ENCODE data around the gene PIN4.

The PIN4 gene

DNA sequence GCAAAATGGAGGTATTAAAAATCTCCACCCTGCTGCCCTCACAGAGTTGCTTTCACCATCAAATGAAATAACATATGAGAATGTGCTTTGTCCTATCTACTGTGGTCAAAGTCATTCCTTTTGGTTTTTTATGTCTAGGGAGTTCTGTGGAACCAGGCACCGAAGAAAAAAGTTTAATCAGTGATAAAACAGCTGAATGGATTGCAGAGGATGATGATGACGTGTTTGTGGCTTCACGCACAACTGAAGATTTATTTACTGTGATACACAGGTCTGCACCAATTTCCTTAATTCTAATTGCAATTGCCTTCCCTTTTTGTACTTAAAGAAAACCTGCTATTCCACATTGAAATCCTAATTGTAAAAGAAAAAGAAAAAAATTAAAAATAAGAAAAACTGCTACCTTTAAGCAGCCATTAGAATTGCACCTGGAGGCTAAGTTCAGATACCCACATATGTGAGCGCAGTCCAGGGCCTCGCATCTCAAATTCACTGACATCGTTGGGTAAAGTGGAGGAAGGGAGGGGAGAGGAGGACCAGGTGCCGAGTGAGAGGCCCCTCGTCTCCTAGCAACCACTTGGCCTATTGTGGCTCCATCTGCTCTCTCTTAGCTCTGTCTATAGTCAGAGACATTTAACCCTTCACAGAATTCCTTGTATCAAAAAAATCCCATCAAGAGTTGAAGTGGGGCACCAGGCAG lies 39.3 kb upstream of the PIN4 start:
- TF ChIP-seq, protein P1, sequence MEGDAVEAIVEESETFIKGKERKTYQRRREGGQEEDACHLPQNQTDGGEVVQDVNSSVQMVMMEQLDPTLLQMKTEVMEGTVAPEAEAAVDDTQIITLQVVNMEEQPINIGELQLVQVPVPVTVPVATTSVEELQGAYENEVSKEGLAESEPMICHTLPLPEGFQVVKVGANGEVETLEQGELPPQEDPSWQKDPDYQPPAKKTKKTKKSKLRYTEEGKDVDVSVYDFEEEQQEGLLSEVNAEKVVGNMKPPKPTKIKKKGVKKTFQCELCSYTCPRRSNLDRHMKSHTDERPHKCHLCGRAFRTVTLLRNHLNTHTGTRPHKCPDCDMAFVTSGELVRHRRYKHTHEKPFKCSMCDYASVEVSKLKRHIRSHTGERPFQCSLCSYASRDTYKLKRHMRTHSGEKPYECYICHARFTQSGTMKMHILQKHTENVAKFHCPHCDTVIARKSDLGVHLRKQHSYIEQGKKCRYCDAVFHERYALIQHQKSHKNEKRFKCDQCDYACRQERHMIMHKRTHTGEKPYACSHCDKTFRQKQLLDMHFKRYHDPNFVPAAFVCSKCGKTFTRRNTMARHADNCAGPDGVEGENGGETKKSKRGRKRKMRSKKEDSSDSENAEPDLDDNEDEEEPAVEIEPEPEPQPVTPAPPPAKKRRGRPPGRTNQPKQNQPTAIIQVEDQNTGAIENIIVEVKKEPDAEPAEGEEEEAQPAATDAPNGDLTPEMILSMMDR (IDR thresholded peaks at IDR 0.05; ENCODE audit: low read depth, low read length, missing control alignments): no peak
- H3K4me3 ChIP-seq (replicated peaks; ENCODE audit: low read depth, low read length): no peak overlapping the region
- DNase-seq (ENCODE audit: extremely low read depth, low read depth): no peak

DNA sequence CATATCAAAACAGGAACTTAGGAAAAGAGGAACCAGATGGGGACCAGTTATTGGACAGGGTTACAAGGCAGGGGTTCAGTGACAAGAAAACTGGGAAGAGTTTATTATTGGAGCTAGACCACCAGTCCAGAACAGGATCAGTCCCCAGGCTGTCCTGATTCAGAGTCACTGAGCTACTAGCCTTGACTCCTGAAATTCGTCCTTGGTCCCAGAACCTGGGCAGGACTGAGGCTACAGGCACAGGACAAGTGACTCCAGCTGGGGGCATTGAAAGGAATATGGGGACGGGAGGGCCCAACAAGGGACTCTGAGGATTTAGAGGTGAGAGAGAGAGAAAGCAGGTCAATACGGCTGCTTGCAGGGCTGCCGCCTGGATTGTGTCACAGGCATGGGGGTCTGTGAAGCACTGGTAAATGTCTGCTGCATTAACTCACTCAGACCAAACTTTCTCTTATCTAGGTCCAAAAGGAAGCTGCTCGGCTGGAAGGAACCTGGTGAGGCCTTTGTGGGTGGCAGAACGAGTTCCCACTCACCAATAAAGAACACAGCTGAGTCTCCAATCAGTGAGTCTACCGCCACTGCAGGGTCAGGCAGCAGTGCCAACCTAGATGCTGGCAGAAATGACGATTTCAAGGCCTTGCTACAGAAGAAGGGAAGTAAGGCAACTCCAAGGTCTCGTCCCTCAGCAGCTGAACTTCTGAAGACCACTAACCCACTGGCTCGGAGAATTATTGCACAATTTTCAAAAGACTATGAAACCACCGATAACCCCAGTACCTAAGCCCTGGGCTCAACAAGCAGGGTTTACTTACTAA lies 38.6 kb upstream of the PIN4 start:
- DNase-seq (ENCODE audit: extremely low read depth, low read depth): no peak
- TF ChIP-seq, protein P1 (IDR thresholded peaks at IDR 0.05; ENCODE audit: low read depth, low read length, missing control alignments): no peak
- H3K4me3 ChIP-seq (replicated peaks; ENCODE audit: low read depth, low read length): no peak overlapping the region

DNA sequence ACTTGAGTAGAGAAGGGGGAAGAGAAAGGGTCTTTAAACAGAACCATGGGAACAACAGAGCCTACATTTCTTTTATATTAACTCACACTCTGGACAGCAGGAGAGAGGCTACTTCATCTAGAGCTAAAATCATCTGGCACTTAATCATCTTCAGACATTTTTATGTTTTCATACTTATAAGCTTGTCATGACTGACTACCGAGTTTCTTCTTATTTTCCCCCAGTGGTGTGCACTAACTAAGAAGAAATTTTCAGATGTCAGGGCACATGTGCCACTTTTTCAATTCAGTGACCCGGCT lies 38.0 kb upstream of the PIN4 start:
- TF ChIP-seq, protein P1 (IDR thresholded peaks at IDR 0.05; ENCODE audit: low read depth, low read length, missing control alignments): no peak
- H3K4me3 ChIP-seq (replicated peaks; ENCODE audit: low read depth, low read length): no peak overlapping the region
- no peak for DNase-seq (ENCODE audit: extremely low read depth, low read depth)

DNA sequence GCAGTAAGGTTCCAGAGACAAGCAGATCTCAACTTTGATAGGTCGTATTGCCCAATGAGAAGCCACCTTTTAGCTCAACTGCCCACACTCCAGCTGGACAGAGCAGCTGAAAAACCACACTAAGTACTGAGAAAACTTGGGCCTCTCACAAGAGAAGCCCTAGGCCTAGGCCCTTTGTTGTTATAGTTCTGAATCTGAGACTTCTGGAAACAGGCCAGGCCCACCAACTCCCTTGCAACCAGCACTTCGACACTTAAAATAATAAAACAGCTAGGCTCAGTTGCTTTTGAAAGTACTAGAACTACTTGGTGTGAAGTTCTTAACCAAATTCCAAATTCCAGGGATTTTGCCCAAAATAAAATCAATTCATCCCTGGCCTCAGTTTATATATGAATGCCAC lies 36.4 kb upstream of the PIN4 start:
- no peak for DNase-seq (ENCODE audit: extremely low read depth, low read depth)
- TF ChIP-seq, protein P1 (IDR thresholded peaks at IDR 0.05; ENCODE audit: low read depth, low read length, missing control alignments): no peak
- no peak overlapping the region for H3K4me3 ChIP-seq (replicated peaks; ENCODE audit: low read depth, low read length)

DNA sequence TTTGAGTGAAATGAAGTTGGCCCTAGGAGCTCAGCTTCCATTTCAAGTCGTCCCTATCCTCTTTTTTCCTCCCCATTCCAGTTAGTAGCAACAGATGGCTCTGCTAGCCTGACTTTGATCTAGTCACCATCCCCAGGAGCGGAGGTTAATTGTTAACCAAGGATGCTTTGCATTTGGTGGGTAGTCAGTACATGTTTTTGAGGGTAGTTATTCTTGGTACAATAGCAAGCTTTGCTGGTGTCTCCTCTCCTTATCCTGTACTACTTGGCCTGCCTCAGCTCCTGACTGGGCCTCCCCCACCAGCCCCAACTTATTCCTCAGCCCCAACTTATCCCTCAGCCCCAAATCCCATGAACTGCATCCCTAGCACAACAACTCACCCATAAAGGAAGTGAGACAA lies 35.0 kb upstream of the PIN4 start:
- no peak overlapping the region for H3K4me3 ChIP-seq (replicated peaks; ENCODE audit: low read depth, low read length)
- TF ChIP-seq, protein P1 (IDR thresholded peaks at IDR 0.05; ENCODE audit: low read depth, low read length, missing control alignments): no peak

DNA sequence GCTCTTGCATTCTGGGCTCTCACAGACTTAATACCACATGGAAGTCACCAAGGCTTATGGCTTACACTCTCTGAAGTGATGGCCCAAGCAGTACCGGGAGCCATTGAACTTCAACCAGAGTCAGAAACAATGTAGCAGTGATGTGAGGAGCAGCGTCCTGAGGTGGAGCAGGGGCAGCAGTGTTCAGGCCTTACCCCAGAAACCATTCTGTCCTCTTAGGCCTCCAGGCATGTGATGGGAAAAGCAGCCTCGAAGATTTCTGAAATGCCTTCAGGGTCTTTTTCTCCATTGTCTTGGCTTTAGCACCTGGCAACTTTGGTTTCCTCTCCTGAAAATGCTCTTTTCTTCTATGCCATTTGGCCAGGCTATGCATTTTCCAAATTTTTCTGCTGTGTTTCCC lies 22.8 kb upstream of the PIN4 start:
- DNase-seq (ENCODE audit: extremely low read depth, low read depth): no peak
- TF ChIP-seq, protein P1 (IDR thresholded peaks at IDR 0.05; ENCODE audit: low read depth, low read length, missing control alignments): no peak

More for the DNA sequence above, 35.0 kb upstream of the PIN4 start:
- DNase-seq (ENCODE audit: extremely low read depth, low read depth): no peak

More for the DNA sequence above, 22.8 kb upstream of the PIN4 start:
- no peak overlapping the region for H3K4me3 ChIP-seq (replicated peaks; ENCODE audit: low read depth, low read length)
